Ovary (tissue), 3 donors: ENCODE results near the gene CACNG4.

Experiments used
- CTCF ChIP-seq, 3 donors: fragments of 450-650 bp in 2 of 3; fragments of 200-600 bp in 1 of 3; IDR thresholded peaks; one replicate each; pipeline versions ENCODE4 v1.5.1 to v1.8.0; 2016 to 2022; ENCODE audit warnings: antibody characterized with exemption in 3 of 3, mild to moderate bottlenecking in 1 of 3
- EP300 ChIP-seq: sonication (generic); formaldehyde crosslinking; IDR thresholded peaks from one replicate; pipeline ENCODE4 v1.6.1; 2017; ENCODE audit warnings: antibody characterized with exemption
- POLR2A ChIP-seq: fragments of 450-650 bp; IDR thresholded peaks from one replicate; pipeline ENCODE4 v1.6.1; 2017; ENCODE audit warnings: antibody characterized with exemption, mild to moderate bottlenecking, moderate library complexity
- donor health status: DM: no; HTN: no; CAD: no.

- no peak for TF ChIP-seq CTCF (IDR thresholded peaks at IDR 0.05)
- no peak for TF ChIP-seq POLR2A
- TF ChIP-seq EP300: no peak
Observed at GRCh38 chr17:67035131-67036083, 70.9 kb downstream of the CACNG4 start.
